Psoas muscle (tissue), 8 donors: ENCODE data around the gene CACNG4. TPM values are rescaled to one million over a fixed set of nuclear protein-coding genes. Genes with fewer than 3 reads are reported as not detected.

Source experiments
- ATAC-seq, 4 donors: fragments of 200-7000 bp; cut with Tn5 transposase; one replicate each; pipeline ENCODE4 v1.9.1; 2020; ENCODE audit warnings: moderate library complexity in 3 of 4, mild to moderate bottlenecking in 2 of 4
- DNase-seq, 2 donors: peaks; one replicate each; pipeline ENCODE4 v3.0.0-alpha.2; 2020
- H3K27ac ChIP-seq: fragments of 200-600 bp; one replicate; pipeline ENCODE4 v1.8.0; 2022
- H3K27me3 ChIP-seq, 3 donors: fragments of 200-600 bp in 1 of 3; one replicate each; pipeline versions ENCODE4 v1.6.1 to v1.8.0; 2013 to 2022; ENCODE audit warnings: low read length in 2 of 3, mild to moderate bottlenecking in 2 of 3, moderate library complexity in 1 of 3; ENCODE audit not compliant: insufficient read depth in 3 of 3
- H3K36me3 ChIP-seq, 2 donors: fragments of 200-600 bp in 1 of 2; one replicate each; pipeline versions ENCODE4 v1.6.1 to v1.8.0; 2013 to 2022; ENCODE audit warnings: low read depth in 1 of 2, mild to moderate bottlenecking in 1 of 2, moderate library complexity in 1 of 2; ENCODE audit not compliant: insufficient read depth in 1 of 2
- H3K4me1 ChIP-seq: fragments of 200-600 bp; one replicate; pipeline ENCODE4 v1.8.0; 2022
- H3K4me3 ChIP-seq: fragments of 200-600 bp; one replicate; pipeline ENCODE4 v1.8.0; 2022; ENCODE audit warnings: mild to moderate bottlenecking
- H3K9me3 ChIP-seq: fragments of 200-600 bp; one replicate; pipeline ENCODE4 v1.8.0; 2022
- CTCF ChIP-seq: fragments of 200-600 bp; IDR thresholded peaks from one replicate; pipeline ENCODE4 v1.8.0; 2022; ENCODE audit warnings: antibody characterized with exemption
- WGBS, 3 donors: extraction: QIAGEN DNeasy Blood & Tissue Kit; methylation state at CpG; one replicate each; pipeline versions ENCODE4 v1.1.6 to v1.1.7; 2013; 5-methylcytosine and 5-hydroxymethylcytosine counted together
- intact Hi-C, 2 donors: fragments of 100-400 bp; cut with DNase I; formaldehyde crosslinking; loops; one replicate each; pipeline versions ENCODE4 v1.11.0 to v1.14.2; 2022
- polyA plus RNA-seq, 3 donors: library from polyadenylated mRNA; stranded (reverse); fragments of 200-250 nt; gene quantifications; one replicate each; pipeline ENCODE4 v1.2.3, GENCODE V29; 2013
- total RNA-seq, 4 donors: library from RNA; stranded (reverse); fragmentation: NEBNext Ultra II Directional in 2 of 4; extraction: Animal tissue kit (Norgen Biotek cat#: 25700) in 2 of 4; gene quantifications; one replicate each; pipeline versions ENCODE4 v1.2.1 to v1.2.4, GENCODE V29; 2021 to 2023
- donor health status: healthy with polysubstance abuse.
- donor health status: DM: no; HTN: no; CAD: no; lungs with moderate emphysema.
- donor health status: Bipolar disorder and iron deficiency.
- donor health status: healthy.
- donor health status: DM: yes; HTN: yes; CAD: no.
- donor health status: DM: no; HTN: no; CAD: no.
- donor health status: DM: no; HTN: no; CAD: no.
- donor health status: DM: yes; HTN: yes; CAD: no.

CACNG4 gene
- total and polyA plus RNA-seq, 7 donors = 0.03 TPM; not detected in 6

- no peak for TF ChIP-seq CTCF
- intact Hi-C loops = no loop called here
- 86 to 89% (median 89%) methylated on average over 12 of the region's 12 CpGs for WGBS, 3 donors
- Histone ChIP-seq H3K36me3 (no peaks in the 10 kb centered on the region), H3K4me1 (peaks cover 13% of the 10 kb centered on the region), H3K4me3 (no peak overlapping the region), H3K9me3 (no peaks in the 10 kb centered on the region), H3K27ac (no peak overlapping the region), H3K27me3 (no peaks in the 10 kb centered on the region)
- ATAC-seq (no peak), DNase-seq (no peak)
Observed at GRCh38 chr17:67018471-67019434, 54.2 kb downstream of the CACNG4 start.

GRCh38 chr17:67019809-67020208, 55.3 kb downstream of the CACNG4 start:
- Histone ChIP-seq H3K36me3 (no peaks in the 10 kb centered on the region), H3K4me1 (peaks cover 13% of the 10 kb centered on the region), H3K27ac (no peak overlapping the region), H3K4me3 (no peak overlapping the region), H3K27me3 (no peaks in the 10 kb centered on the region), H3K9me3 (no peaks in the 10 kb centered on the region)
- intact Hi-C loops = no loop called here
- 84 to 89% (median 89%) methylated on average over 8 of the region's 8 CpGs for WGBS, 3 donors
- no peak for DNase-seq
- TF ChIP-seq CTCF = no peak
- no peak for ATAC-seq

GRCh38 chr17:67020293-67020766, 55.8 kb downstream of the CACNG4 start:
- TF ChIP-seq CTCF = no peak
- intact Hi-C loops = no loop called here
- no peak overlapping the region for H3K4me3 ChIP-seq
- H3K27ac ChIP-seq = no peak overlapping the region
- DNase-seq (no peak), ATAC-seq (no peak)
- no peaks in the 10 kb centered on the region for H3K27me3 ChIP-seq
- H3K36me3 ChIP-seq = no peaks in the 10 kb centered on the region
- WGBS, 3 donors = 78 to 84% (median 79%) methylated on average over 11 of the region's 11 CpGs
- no peaks in the 10 kb centered on the region for H3K9me3 ChIP-seq
- H3K4me1 ChIP-seq = peaks cover 13% of the 10 kb centered on the region

GRCh38 chr17:67021196-67021595, 56.7 kb downstream of the CACNG4 start:
- no peaks in the 10 kb centered on the region for H3K27me3 ChIP-seq
- WGBS, 3 donors = 92 to 95% (median 92%) methylated on average over 7 of the region's 7 CpGs
- H3K9me3 ChIP-seq = no peaks in the 10 kb centered on the region
- H3K4me3 ChIP-seq = no peak overlapping the region
- H3K4me1 ChIP-seq = peaks cover 13% of the 10 kb centered on the region
- H3K27ac ChIP-seq = no peak overlapping the region
- ATAC-seq = no peak
- H3K36me3 ChIP-seq = no peaks in the 10 kb centered on the region
- no peak for DNase-seq
- intact Hi-C loops = no loop called here
- no peak for TF ChIP-seq CTCF
